Right lobe of liver (tissue), 4 donors: ENCODE results near the gene SMC4.

Experiments
- CTCF ChIP-seq, 4 donors: fragments of 200-600 bp in 3 of 4; fragments of 450-650 bp in 1 of 4; IDR thresholded peaks; one replicate each; pipeline versions ENCODE4 v1.5.1 to v1.8.0; 2016 to 2022; ENCODE audit warnings: antibody characterized with exemption in 4 of 4, mild to moderate bottlenecking in 2 of 4
- POLR2A ChIP-seq: fragments of 450-650 bp; IDR thresholded peaks from one replicate; pipeline ENCODE4 v1.6.1; 2017; ENCODE audit warnings: antibody characterized with exemption, mild to moderate bottlenecking
- donor health status: DM: no; HTN: no; CAD: no.
- donor health status: DM: no; HTN: no; CAD: no.
- donor health status: DM: no; HTN: yes; CAD: no.

- TF ChIP-seq POLR2A (no peak), CTCF (IDR thresholded peaks at IDR 0.05) (no peak)
Measured at GRCh38 chr3:160473978-160474377, 74.5 kb downstream of the SMC4 start.
